ENCODE results near the gene IFI30. TPM values are rescaled to one million over a fixed set of nuclear protein-coding genes. Genes with fewer than 3 reads are reported as not detected.

IFI30 gene
- total RNA-seq, 1 experiment from 2014 or later, result 20.2 TPM

GRCh38 chr19:18193388-18194180, 20.0 kb downstream of the IFI30 start:
- DNase-seq (ENCODE audit: low spot score), result no peak
- POLR2A ChIA-PET, result interaction anchor here (0.6 to 1.7 kb wide), 5 partner anchors 31 to 88 kb away, joined by 3 to 9 read pairs (median 4); partner anchors contain the start of gene JUND

More at GRCh38 chr19:18193388-18194180, 20.0 kb downstream of the IFI30 start:
- H3K27me3 Mint-ChIP-seq (ENCODE audit: low read depth), result peaks cover 2% of the 10 kb centered on the region; the same call in 1 of the 2 replicates
- ATAC-seq, result no peak
- H3K36me3 Mint-ChIP-seq, result peaks cover 10% of the 10 kb centered on the region
- CTCF ChIA-PET, result interaction anchor here (0.6 to 6.0 kb wide), 22 partner anchors 11 to 245 kb away, joined by 3 to 43 read pairs (median 11); partner anchors contain the start of genes GDF15, IQCN, JUND and PIK3R2
- no peak for TF ChIP-seq MYBL2 (CRISPR knock-in tag; IDR thresholded peaks at IDR 0.05)
- no peak for TF ChIP-seq EMX1 (CRISPR knock-in tag; IDR thresholded peaks at IDR 0.05)
- 0 out of 2 replicates have a peak, but pooled peaks have one; percentile 21 for TF ChIP-seq MLX (CRISPR knock-in tag; IDR thresholded peaks at IDR 0.05)
- peak; percentile 7; the same call in 1 of the 2 replicates for TF ChIP-seq TEAD1 (CRISPR knock-in tag; IDR thresholded peaks at IDR 0.05)
- TF ChIP-seq FOXK1 (CRISPR knock-in tag; IDR thresholded peaks at IDR 0.05), result no peak
- TF ChIP-seq AR (CRISPR knock-in tag; IDR thresholded peaks at IDR 0.05), result 0 out of 2 replicates have a peak, but pooled peaks have one; percentile 17
- 0 out of 2 replicates have a peak, but pooled peaks have one; percentile 26 for TF ChIP-seq ZNF317 (CRISPR knock-in tag; IDR thresholded peaks at IDR 0.05; ENCODE audit: borderline replicate concordance, low read depth)
- peak; percentile 4; the same call in 1 of the 2 replicates for TF ChIP-seq ARID4B (CRISPR knock-in tag; IDR thresholded peaks at IDR 0.05; ENCODE audit: borderline replicate concordance)
- TF ChIP-seq FOXP1 (CRISPR knock-in tag; IDR thresholded peaks at IDR 0.05; ENCODE audit: borderline replicate concordance), result 0 out of 2 replicates have a peak, but pooled peaks have one; percentile 41
- H3K9me3 Mint-ChIP-seq, result no peaks in the 10 kb centered on the region
- peaks cover 20% of the 10 kb centered on the region for H3K4me1 Mint-ChIP-seq
- H3K4me3 Mint-ChIP-seq, result peak overlapping the region; percentile 82
- peak overlapping the region; percentile 86 for H3K27ac Mint-ChIP-seq

Data from WTC11 (cell line).